ENCODE data around the gene DPH7.

DPH7 gene

GRCh38 chr9:137619240-137620047 lies 40.7 kb upstream of the DPH7 start:
- DNase-seq (ENCODE audit: low read depth), result no peak
- peak overlapping the region; percentile 71 for H3K4me3 ChIP-seq (ENCODE audit: low read depth, low read length)
- no peak for TF ChIP-seq CTCF (IDR thresholded peaks at IDR 0.05; ENCODE audit: low read depth, low read length, missing control alignments)

DNA sequence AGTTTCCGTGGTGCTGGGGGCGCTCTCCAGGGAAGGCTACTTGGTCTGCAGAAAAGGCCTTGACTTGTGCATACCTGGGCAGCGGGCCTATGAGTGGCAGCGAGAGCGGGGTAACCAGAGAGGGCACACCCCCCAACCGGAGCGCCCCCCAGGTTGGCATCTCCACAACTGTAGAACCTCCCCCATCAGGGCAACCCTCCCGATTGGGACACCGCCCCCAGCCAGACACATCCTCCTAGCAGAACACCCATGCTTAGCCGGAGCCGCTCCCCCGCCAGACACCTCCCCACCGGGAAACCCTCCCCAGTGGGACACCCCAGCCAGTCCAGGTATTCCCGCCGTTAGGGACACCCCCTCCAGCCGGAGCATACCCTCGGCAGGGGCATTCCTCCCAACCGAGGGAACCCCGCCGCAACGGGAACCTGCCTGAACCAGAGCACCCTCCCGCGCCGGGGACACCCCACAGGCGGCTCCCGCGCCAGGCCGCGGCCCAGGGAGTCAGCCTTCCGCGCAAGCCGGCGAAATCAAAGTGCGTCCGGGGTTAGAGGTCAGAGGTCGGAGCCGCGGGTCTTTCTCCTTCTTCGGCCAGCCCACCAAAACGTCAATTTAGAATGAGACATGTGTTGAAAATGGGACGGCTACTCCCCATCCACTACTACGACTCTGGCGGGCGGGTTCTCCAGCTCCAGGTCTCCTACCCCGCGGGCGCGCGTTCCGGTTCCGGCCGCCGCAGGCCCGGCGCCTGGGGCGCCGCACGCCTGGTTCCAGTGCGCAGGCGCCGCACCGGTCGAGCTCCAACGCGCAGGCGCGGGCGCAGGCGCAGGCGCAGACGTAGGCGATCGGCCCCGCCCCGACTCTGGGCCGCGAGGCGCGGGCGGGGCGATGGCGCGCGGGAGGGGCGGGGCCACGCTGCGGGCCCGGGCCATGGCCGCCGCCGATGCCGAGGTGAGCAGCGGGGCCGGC lies 39.7 kb upstream of the DPH7 start, which contains the start of gene EHMT1:
Gene EHMT1 (plus strand): TSS at position 901 of the 963 bp plus-strand sequence. CDS start 24 bp downstream, at position 925.
- TF ChIP-seq CTCF (IDR thresholded peaks at IDR 0.05; ENCODE audit: low read depth, low read length, missing control alignments), result no peak
- H3K4me3 ChIP-seq (ENCODE audit: low read depth, low read length), result peak within 1 kb of the TSS; percentile 85
- peak; percentile 35 for DNase-seq (ENCODE audit: low read depth)

- no peak for TF ChIP-seq CTCF (IDR thresholded peaks at IDR 0.05; ENCODE audit: low read depth, low read length, missing control alignments)
- no peak for DNase-seq (ENCODE audit: low read depth)
- no peak overlapping the region for H3K4me3 ChIP-seq (ENCODE audit: low read depth, low read length)
Measured at GRCh38 chr9:137615387-137615871, 36.7 kb upstream of the DPH7 start.

DNA sequence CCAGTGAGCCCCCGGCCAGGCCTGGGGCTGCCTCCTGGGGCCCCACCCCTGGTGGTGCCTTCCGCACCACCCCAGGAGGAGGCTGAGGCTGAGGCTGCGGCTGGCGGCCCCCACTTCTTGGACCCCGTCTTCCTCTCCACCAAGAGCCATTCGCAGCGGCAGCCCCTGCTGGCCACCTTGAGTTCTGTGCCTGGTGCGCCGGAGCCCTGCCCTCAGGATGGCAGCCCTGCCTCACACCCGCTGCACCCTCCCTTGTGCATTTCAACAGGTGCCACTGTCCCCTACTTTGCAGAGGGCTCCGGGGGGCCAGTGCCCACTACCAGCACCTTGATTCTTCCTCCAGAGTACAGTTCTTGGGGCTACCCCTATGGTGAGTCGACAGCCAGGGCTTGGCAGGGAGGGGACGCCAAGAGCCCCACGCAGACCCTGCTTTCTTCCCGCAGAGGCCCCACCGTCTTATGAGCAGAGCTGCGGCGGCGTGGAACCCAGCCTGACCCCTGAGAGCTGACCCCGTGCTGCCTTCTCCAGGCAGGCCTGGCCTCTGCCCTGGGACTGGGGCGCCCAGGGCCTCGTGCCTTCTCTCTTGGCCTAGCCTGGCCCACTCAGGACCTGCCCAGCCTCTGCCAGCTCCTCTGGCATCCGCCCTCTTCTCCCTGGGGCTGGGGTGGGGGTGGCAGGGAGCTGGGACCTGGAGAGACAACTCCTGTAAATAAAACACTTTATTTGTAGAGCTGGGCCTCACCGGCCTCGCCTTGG lies 36.1 kb upstream of the DPH7 start:
- TF ChIP-seq CTCF (IDR thresholded peaks at IDR 0.05; ENCODE audit: low read depth, low read length, missing control alignments), result peak; percentile 11
- no peak for DNase-seq (ENCODE audit: low read depth)

GRCh38 chr9:137613738-137614523 lies 35.2 kb upstream of the DPH7 start:
- TF ChIP-seq CTCF (IDR thresholded peaks at IDR 0.05; ENCODE audit: low read depth, low read length, missing control alignments), result no peak
- H3K4me3 ChIP-seq (ENCODE audit: low read depth, low read length), result no peak overlapping the region
- no peak for DNase-seq (ENCODE audit: low read depth)

More for the DNA sequence above, 36.1 kb upstream of the DPH7 start:
- H3K4me3 ChIP-seq (ENCODE audit: low read depth, low read length), result no peak overlapping the region

GRCh38 chr9:137613259-137613658 lies 34.5 kb upstream of the DPH7 start:
- H3K4me3 ChIP-seq (ENCODE audit: low read depth, low read length), result no peak overlapping the region
- no peak for TF ChIP-seq CTCF (IDR thresholded peaks at IDR 0.05; ENCODE audit: low read depth, low read length, missing control alignments)
- no peak for DNase-seq (ENCODE audit: low read depth)

All from GM12864 (cell line).